A673 (cell line): ENCODE measurements around the gene ELAVL1. TPM values are rescaled to one million over a fixed set of nuclear protein-coding genes. Genes with fewer than 3 reads are reported as not detected.

Experiments
- BruUV-seq: library from RNA; stranded (reverse); fragments of 400-500 nt; replicated peaks from 2 replicates; lab custom pipeline; 2021; lab: Mats Ljungman, UMichigan
- CTCF ChIA-PET: fragments of 300-600 bp; sonication (Branson Sonifier 250); formaldehyde crosslinking; loops from one replicate; lab custom pipeline; 2022; ENCODE audit warnings: antibody characterized with exemption; lab: Charles Lee
- POLR2A ChIA-PET: fragments of 300-600 bp; sonication (Branson Sonifier 250); formaldehyde crosslinking; loops from one replicate; lab custom pipeline; 2022; ENCODE audit warnings: antibody characterized with exemption; ENCODE audit not compliant: low non-redundant PET; lab: Charles Lee
- DNase-seq: peaks from one replicate; pipeline ENCODE4 v3.0.0-alpha.2; 2015; ENCODE audit warnings: low spot score
- H3K27ac ChIP-seq: fragments of 200-600 bp; sonication (generic); 2 replicates; pipeline ENCODE4 v1.5.1; 2016; ENCODE audit warnings: mixed run types, low read depth, mild to moderate bottlenecking, mixed read lengths, antibody characterized with exemption, low read length; ENCODE audit not compliant: poor library complexity, severe bottlenecking
- H3K27me3 ChIP-seq: fragments of 200-600 bp; sonication (generic); replicated peaks from 2 replicates; pipeline ENCODE4 v1.6.1; 2017; ENCODE audit warnings: mixed run types, low read depth, mild to moderate bottlenecking, mixed read lengths, antibody characterized with exemption, low read length; ENCODE audit not compliant: insufficient read depth, poor library complexity
- H3K36me3 ChIP-seq: fragments of 200-600 bp; sonication (generic); 2 replicates; pipeline ENCODE4 v1.6.1; 2016; ENCODE audit warnings: mixed run types, mild to moderate bottlenecking, mixed read lengths, antibody characterized with exemption, low read length; ENCODE audit not compliant: insufficient read depth, poor library complexity, severe bottlenecking
- H3K4me1 ChIP-seq: fragments of 200-600 bp; sonication (generic); 2 replicates; pipeline ENCODE4 v1.6.1; 2017; ENCODE audit warnings: mixed run types, mild to moderate bottlenecking, mixed read lengths, antibody characterized with exemption, low read length; ENCODE audit not compliant: insufficient read depth, poor library complexity, severe bottlenecking
- H3K4me3 ChIP-seq: fragments of 200-600 bp; sonication (generic); 2 replicates; pipeline ENCODE4 v1.5.1; 2016; ENCODE audit warnings: low read depth, mixed run types, mild to moderate bottlenecking, mixed read lengths, low read length; ENCODE audit not compliant: poor library complexity, severe bottlenecking
- H3K9me3 ChIP-seq: fragments of 200-600 bp; sonication (generic); 2 replicates; pipeline ENCODE4 v1.6.1; 2016; ENCODE audit warnings: mixed run types, low read depth, mild to moderate bottlenecking, mixed read lengths, antibody characterized with exemption, low read length; ENCODE audit not compliant: poor library complexity, severe bottlenecking
- EZH2 ChIP-seq: fragments of 200-600 bp; sonication (generic); IDR thresholded peaks from 2 replicates; pipeline ENCODE4 v1.6.1; 2017; ENCODE audit warnings: borderline replicate concordance, low read depth, mild to moderate bottlenecking, mixed read lengths, antibody characterized with exemption, low read length; ENCODE audit not compliant: poor library complexity, severe bottlenecking
- intact Hi-C: fragments of 100-400 bp; cut with micrococcal nuclease; formaldehyde crosslinking; loops from one replicate; pipeline ENCODE4 v1.10.0; 2022; ENCODE audit not compliant: unreplicated experiment
- total RNA-seq: library from RNA; stranded (reverse); gene quantifications from 2 replicates; pipeline ENCODE4 v1.2.3, GENCODE V29; 2021
- TF ChIP-seq, protein P1 (sequence below): fragments of 300-800, 200-600 bp; sonication (generic); conservative IDR thresholded peaks from 2 replicates; pipeline ENCODE4 v1.5.1; 2017; ENCODE audit warnings: low read depth, mild to moderate bottlenecking, antibody characterized with exemption, low read length, moderate library complexity, mixed read lengths

Gene ELAVL1
- total RNA-seq, 1 experiment from 2014 or later, result 171 TPM

DNA sequence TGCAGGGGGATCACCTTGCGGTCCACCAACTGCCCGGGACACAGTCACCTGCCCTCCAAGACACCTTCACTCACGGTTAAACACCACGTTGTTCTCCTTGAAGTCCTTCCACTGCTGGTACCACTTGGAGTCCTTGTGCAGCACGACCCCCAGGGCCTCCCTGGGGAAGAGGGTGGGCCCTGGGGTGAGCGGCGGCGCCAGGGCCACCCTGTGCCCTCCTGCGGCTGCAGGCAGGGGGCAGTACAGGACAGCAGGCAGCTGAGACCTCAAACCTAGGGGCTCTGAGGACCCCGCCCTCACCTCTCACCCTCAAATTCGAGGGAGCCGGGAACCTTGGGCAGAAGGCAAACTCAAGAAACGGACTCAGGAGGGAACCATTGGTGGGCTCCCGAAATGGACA, 72.0 kb downstream of the ELAVL1 start:
- Histone ChIP-seq H3K4me3 (no peak overlapping the region), H3K27me3 (no peaks in the 10 kb centered on the region), H3K36me3 (peaks cover 79% of the 10 kb centered on the region), H3K9me3 (no peaks in the 10 kb centered on the region), H3K27ac (no peak overlapping the region), H3K4me1 (peaks cover 13% of the 10 kb centered on the region)
- no TSS peak for BruUV-seq
- ChIA-PET POLR2A (no interaction called here), CTCF (interaction anchor here (0.6 kb wide), 1 partner anchor 308 kb away, joined by 3 read pairs; no protein-coding TSS in a partner anchor)
- no peak for DNase-seq
- TF ChIP-seq EZH2, result no peak
- TF ChIP-seq, protein P1, sequence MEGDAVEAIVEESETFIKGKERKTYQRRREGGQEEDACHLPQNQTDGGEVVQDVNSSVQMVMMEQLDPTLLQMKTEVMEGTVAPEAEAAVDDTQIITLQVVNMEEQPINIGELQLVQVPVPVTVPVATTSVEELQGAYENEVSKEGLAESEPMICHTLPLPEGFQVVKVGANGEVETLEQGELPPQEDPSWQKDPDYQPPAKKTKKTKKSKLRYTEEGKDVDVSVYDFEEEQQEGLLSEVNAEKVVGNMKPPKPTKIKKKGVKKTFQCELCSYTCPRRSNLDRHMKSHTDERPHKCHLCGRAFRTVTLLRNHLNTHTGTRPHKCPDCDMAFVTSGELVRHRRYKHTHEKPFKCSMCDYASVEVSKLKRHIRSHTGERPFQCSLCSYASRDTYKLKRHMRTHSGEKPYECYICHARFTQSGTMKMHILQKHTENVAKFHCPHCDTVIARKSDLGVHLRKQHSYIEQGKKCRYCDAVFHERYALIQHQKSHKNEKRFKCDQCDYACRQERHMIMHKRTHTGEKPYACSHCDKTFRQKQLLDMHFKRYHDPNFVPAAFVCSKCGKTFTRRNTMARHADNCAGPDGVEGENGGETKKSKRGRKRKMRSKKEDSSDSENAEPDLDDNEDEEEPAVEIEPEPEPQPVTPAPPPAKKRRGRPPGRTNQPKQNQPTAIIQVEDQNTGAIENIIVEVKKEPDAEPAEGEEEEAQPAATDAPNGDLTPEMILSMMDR, result peak; percentile 47
- intact Hi-C loops, result no loop called here

DNA sequence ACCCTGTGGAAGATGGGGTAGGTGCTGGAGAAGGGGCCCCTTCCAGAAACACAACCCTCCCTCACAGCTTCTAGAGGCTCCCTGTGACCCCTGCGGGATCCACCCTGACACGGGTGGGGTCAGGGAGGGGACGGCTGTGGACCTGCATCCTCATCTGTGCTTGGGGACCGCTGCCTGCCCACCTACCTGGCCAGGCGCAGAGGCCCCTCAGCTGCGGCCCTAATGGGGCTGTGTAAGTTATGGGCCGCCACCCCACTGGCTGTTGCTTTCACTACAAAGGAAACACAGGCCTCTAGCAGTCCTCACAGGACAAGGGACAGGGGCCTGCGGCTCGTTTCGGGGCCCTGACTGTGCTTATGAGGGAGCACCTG, 72.5 kb downstream of the ELAVL1 start:
- intact Hi-C loops, result no loop called here
- Histone ChIP-seq H3K27me3 (no peaks in the 10 kb centered on the region), H3K4me1 (peaks cover 17% of the 10 kb centered on the region), H3K27ac (no peak overlapping the region), H3K4me3 (no peak overlapping the region), H3K9me3 (no peaks in the 10 kb centered on the region), H3K36me3 (peaks cover 75% of the 10 kb centered on the region)
- DNase-seq, result no peak
- no TSS peak for BruUV-seq
- no peak for TF ChIP-seq EZH2
- TF ChIP-seq, protein P1, result no peak
- CTCF ChIA-PET, result no interaction called here
- POLR2A ChIA-PET, result no interaction called here

DNA sequence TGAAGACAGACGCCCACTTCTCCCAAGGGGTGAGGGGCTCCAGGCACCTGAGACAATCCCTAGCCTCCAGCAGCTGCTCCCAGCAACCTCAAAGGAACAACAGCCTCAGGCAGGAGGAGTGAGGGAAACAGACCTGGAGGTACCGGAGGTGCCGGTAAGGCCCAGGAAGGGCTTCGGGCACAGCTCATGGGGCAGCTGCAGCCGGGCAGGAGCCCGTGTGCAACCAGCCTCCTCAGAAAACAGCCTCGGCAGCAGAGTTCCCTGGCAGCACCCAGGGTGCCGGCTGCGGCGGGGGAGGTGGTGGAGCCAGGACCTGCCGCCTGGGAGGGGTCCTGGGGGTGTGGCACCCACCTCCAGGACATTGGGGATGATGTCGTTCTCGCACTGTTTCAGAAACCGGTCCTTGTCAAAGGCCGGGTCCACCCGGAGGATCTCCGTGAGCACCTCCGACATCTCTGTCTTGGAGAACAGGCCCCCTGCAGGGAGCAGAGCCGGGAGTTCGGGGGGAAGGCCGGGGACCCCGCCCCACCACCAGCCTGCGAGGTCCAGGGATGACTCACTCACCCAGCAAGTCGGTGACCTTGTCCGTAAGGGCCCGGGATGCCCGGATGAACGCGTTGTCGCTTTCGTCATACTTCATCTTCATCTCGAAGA, 73.0 kb downstream of the ELAVL1 start:
- Histone ChIP-seq H3K27me3 (no peaks in the 10 kb centered on the region), H3K4me3 (no peak overlapping the region), H3K9me3 (no peaks in the 10 kb centered on the region), H3K27ac (no peak overlapping the region), H3K36me3 (peaks cover 70% of the 10 kb centered on the region), H3K4me1 (peaks cover 17% of the 10 kb centered on the region)
- intact Hi-C loops, result no loop called here
- TF ChIP-seq EZH2, result no peak
- TF ChIP-seq, protein P1, result no peak
- POLR2A ChIA-PET, result no interaction called here
- no TSS peak for BruUV-seq
- DNase-seq, result no peak
- CTCF ChIA-PET, result no interaction called here
